GM12892 (cell line): ENCODE results near the gene FAM98C.
A peak's percentile ranks its signal among the peaks of the same experiment; 100 is the strongest.
"Not testable (repeated sequence)": the region's sequence is repeated elsewhere in the genome, so short reads cannot be mapped to it uniquely, and the experiment has no call there.

Experiments
- DNase-seq: peaks from one replicate; pipeline ENCODE4 v3.0.0; 2011; ENCODE audit not compliant: insufficient read length
- FAIRE-seq: peaks from 2 replicates; lab custom pipeline; 2011; peaks lifted over from hg19 to GRCh38; lab: Jason Lieb, UNC
- POLR2A ChIP-seq: IDR thresholded peaks from 2 replicates; pipeline ENCODE4 v1.6.1; 2011; ENCODE audit warnings: low read depth, low read length, control low read depth
- POLR2AphosphoS5 ChIP-seq: IDR thresholded peaks from 2 replicates; pipeline ENCODE4 v1.6.1; 2011; ENCODE audit warnings: low read depth, low read length, control low read depth
- TAF1 ChIP-seq: IDR thresholded peaks from 2 replicates; pipeline ENCODE4 v1.6.1; 2011; ENCODE audit warnings: low read depth, mild to moderate bottlenecking, control low read depth, low read length, borderline replicate concordance

FAM98C gene

DNA sequence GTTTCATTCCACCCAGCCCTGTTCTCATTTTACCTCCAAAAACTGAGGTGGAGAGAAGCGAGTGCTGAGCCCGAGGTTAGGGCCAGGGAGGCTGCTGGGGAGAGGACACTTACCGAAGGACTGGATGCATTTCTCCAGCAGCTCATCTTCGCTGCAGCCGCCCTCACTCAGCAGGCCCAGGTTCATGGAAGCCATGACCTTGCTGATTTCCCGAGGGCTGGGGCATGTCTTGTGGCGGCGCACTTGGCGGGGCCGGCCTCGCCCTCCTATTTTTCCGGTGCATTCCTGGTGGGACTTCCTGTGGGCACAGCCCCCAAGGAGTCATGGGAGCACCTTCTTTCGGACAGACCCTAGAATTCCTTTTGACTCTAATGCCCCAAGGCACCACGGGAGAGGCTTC is 19.0 kb downstream of the FAM98C start:
- no peak for DNase-seq
- FAIRE-seq: no peak
- TF ChIP-seq TAF1 (no peak), POLR2AphosphoS5 (no peak), POLR2A (no peak)

DNA sequence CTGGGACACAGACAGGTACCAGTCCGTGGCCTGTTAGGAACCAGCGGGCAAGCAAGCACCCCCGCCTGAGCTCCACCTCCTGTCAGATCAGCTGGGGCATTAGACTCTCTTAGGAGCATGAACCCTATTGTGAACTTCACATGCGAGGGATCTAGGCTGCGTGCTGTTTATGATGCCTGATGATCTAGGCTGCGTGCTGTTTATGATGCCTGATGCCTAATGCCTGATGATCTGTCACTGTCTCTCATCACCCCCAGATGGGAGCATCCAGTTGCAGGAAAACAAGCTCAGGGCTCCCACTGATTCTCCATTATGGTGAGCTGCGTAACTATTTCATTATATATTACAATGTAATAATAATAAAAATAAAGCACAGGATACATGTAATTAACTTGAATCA is 19.5 kb downstream of the FAM98C start:
- TF ChIP-seq POLR2A (no peak), TAF1 (no peak), POLR2AphosphoS5 (no peak)
- FAIRE-seq: no peak
- no peak for DNase-seq

DNA sequence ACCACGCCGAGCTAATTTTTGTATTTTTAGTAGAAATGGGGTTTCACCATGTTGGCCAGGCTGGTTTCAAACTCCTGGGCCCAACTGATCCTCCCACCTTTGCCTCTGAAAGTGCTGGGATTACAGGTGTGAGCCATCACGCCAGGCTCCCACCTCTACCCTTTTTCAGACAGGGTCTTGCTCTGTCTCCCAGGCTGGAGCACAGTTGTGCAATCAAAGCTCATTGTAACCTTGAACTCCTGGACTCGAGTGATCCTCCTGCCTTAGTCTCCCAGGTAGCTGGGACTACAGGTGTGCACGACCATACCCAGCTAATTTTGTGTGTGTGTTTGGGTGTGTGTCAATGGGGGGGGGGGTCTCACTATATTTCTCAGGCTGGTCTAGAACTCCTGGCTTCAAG is 21.4 kb downstream of the FAM98C start:
- DNase-seq: no peak
- FAIRE-seq: no peak
- TF ChIP-seq TAF1 (no peak), POLR2AphosphoS5 (no peak), POLR2A (no peak)

GRCh38 chr19:38425222-38425809 is 22.4 kb downstream of the FAM98C start:
- TF ChIP-seq POLR2AphosphoS5 (no peak), POLR2A (no peak), TAF1 (no peak)
- DNase-seq (no peak), FAIRE-seq (no peak)

- TF ChIP-seq POLR2AphosphoS5: no peak
- no peak for TF ChIP-seq POLR2A
- DNase-seq (peak; percentile 51), FAIRE-seq (no peak)
Measured at GRCh38 chr19:38425810-38426466, 23.0 kb downstream of the FAM98C start, which contains the start of gene RASGRP4. TSS of gene RASGRP4 (minus strand) at chr19:38426219. CDS start at chr19:38426091, 128 bp downstream.

- DNase-seq: not testable (repeated sequence)
- peak; percentile 38 for FAIRE-seq
Measured at GRCh38 chr19:38427035-38427677, 24.3 kb downstream of the FAM98C start.

- DNase-seq (no peak), FAIRE-seq (no peak)
- no peak for TF ChIP-seq POLR2A
- TF ChIP-seq TAF1: no peak
- TF ChIP-seq POLR2AphosphoS5: no peak
Measured at GRCh38 chr19:38429055-38429810, 26.3 kb downstream of the FAM98C start.

GRCh38 chr19:38429811-38430156 is 26.9 kb downstream of the FAM98C start:
- no peak for DNase-seq
- no peak for TF ChIP-seq TAF1
- TF ChIP-seq POLR2A: no peak
- TF ChIP-seq POLR2AphosphoS5: no peak
- no peak for FAIRE-seq

DNA sequence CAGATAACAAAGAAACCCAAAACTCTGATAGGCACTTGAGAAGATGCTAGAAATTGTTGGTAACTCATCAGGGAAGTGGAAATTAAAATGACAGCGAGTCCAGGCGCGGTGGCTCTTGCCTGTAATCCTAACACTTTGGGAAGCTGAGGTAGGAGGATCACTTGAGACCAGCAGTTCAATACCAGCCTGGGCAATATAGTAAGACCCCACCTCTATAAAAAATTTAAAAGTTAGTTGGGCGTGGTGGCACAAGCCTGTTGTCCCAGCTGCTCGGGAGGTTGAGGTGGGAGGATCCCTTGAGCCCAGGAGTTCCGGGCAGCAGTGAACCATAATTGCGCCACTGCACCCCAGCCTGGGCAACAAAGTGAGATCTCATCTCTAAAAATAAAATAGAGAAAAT is 28.0 kb downstream of the FAM98C start:
- no peak for FAIRE-seq
- TF ChIP-seq POLR2A (no peak), POLR2AphosphoS5 (no peak), TAF1 (no peak)

DNA sequence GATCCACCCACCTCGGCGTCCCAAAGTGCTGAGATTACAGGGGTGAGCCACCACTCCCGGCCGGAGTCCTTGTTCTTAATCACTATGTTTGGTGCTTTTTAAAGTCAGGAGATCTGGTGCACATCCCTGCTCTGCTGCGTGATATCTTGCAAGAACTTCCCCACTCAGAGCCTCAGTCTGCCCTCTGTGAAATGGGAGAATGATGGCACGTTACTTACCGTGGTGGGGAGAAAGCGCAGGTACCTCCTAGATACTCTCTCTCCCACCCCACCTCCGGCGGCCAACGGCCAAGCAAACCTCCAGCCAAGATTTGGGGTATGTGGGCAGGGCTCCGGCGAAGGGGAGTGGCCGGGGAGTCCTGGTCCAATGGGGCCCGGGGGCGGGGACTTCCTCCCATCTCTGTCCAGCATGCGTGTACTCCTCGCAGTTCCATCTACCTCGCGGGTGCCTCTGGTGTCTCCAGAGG is 30.4 kb downstream of the FAM98C start, which contains the start of gene RYR1:
Gene RYR1 (plus strand): TSS at position 424 of the 466 bp plus-strand sequence. CDS start 139 bp downstream, outside the sequence.
- FAIRE-seq: no peak
- peak; percentile 74 for DNase-seq

More for the DNA sequence above, 28.0 kb downstream of the FAM98C start:
- no peak for DNase-seq

GRCh38 chr19:38434549-38435051 is 31.7 kb downstream of the FAM98C start:
- FAIRE-seq (no peak), DNase-seq (no peak)
- TF ChIP-seq TAF1 (no peak), POLR2A (no peak), POLR2AphosphoS5 (no peak)

More for the DNA sequence above, 30.4 kb downstream of the FAM98C start, which contains the start of gene RYR1:
- TF ChIP-seq POLR2A (no peak), TAF1 (no peak), POLR2AphosphoS5 (no peak)
